Tibial artery (tissue), 4 donors: ENCODE data around the gene CLBA1.

Source experiments
- DNase-seq, 2 donors: peaks; one replicate each; pipeline ENCODE4 v3.0.0-alpha.2; 2019
- H3K27ac ChIP-seq, 2 donors: fragments of 200-600 bp; sonication (generic) in 1 of 2; 1 replicate in 1 of 2; 2 replicates in 1 of 2; pipeline ENCODE4 v1.5.1; 2018 to 2019; ENCODE audit warnings: mild to moderate bottlenecking in 1 of 2
- H3K27me3 ChIP-seq, 2 donors: fragments of 200-600 bp; sonication (generic) in 1 of 2; one replicate each; pipeline versions ENCODE4 v1.5.1 to v1.6.0; 2016 to 2019
- H3K36me3 ChIP-seq, 3 donors: fragments of 200-600 bp; sonication (generic) in 2 of 3; one replicate each; pipeline ENCODE4 v1.5.1; 2016 to 2019; ENCODE audit warnings: mild to moderate bottlenecking in 2 of 3
- H3K4me1 ChIP-seq, 4 donors: fragments of 200-600 bp; sonication (generic) in 2 of 4; 1 replicate in 3 of 4; 2 replicates in 1 of 4; pipeline ENCODE4 v1.5.1; 2016 to 2019
- H3K4me3 ChIP-seq, 2 donors: fragments of 200-600 bp; sonication (generic) in 1 of 2; 1 replicate in 1 of 2; 2 replicates in 1 of 2; pipeline ENCODE4 v1.5.1; 2018 to 2019; ENCODE audit warnings: mild to moderate bottlenecking in 2 of 2
- H3K9me3 ChIP-seq, 3 donors: fragments of 200-600 bp; sonication (generic) in 1 of 3; one replicate each; pipeline ENCODE4 v1.5.1; 2016 to 2019
- intact Hi-C: fragments of 100-400 bp; cut with DNase I; formaldehyde crosslinking; loops from one replicate; pipeline ENCODE4 v1.15.0; 2023; ENCODE audit warnings: low total_unique reads
- TF ChIP-seq, protein P1 (sequence below), 2 experiments: fragments of 200-600 bp in 1 of 2; fragments of 450-650 bp in 1 of 2; IDR thresholded peaks; one replicate each; pipeline ENCODE4 v1.5.1; 2017 to 2019; ENCODE audit warnings: antibody characterized with exemption in 2 of 2, mild to moderate bottlenecking in 1 of 2, moderate library complexity in 1 of 2

CLBA1 gene

DNA sequence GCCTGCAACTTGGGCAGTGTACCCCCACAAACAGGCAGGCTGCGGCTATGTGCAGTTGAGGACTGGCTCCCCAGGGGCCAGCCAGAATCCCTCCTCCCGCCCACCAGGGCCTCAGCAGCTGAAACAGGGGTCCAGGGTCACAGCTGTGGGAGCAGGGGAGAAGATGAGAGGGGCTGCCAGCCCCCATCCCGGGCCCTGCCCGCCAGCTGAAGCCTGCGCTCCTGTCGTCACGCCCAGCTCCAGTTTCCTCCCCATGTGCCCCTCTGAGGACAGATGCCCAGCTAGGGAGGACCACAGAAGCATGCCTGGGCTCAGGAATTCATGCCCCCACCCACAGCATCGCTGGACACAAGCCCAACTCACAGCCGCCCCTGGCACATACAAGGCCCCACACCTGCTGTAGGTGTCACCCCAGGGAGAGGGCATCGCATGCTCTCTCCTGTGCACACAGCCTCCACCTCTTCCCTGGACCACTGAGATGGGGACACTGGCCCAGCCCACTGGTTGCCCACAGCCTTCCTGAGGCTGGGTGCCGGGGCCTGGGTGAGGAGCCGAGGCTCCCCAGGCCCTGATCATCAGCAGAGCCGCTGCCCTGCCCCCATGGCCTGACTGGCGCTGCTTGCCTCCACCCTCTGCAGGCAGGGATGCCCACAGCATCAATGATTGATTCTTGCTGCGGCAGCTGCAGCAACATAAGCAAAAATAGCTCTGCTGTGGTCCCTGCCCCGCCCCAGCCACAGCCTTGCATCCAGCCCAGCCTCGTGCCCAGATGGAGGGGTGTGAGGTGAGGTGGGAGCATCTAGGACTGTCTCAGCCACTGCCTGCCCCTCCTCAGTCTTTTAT is 3.7 kb upstream of the CLBA1 start:
- no peaks in the 10 kb centered on the region for H3K36me3 ChIP-seq
- TF ChIP-seq, protein P1, sequence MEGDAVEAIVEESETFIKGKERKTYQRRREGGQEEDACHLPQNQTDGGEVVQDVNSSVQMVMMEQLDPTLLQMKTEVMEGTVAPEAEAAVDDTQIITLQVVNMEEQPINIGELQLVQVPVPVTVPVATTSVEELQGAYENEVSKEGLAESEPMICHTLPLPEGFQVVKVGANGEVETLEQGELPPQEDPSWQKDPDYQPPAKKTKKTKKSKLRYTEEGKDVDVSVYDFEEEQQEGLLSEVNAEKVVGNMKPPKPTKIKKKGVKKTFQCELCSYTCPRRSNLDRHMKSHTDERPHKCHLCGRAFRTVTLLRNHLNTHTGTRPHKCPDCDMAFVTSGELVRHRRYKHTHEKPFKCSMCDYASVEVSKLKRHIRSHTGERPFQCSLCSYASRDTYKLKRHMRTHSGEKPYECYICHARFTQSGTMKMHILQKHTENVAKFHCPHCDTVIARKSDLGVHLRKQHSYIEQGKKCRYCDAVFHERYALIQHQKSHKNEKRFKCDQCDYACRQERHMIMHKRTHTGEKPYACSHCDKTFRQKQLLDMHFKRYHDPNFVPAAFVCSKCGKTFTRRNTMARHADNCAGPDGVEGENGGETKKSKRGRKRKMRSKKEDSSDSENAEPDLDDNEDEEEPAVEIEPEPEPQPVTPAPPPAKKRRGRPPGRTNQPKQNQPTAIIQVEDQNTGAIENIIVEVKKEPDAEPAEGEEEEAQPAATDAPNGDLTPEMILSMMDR (IDR thresholded peaks at IDR 0.05): no peak
- no peaks in the 10 kb centered on the region for H3K27me3 ChIP-seq
- DNase-seq: peak in 1 of 2 donors; percentile 60
- H3K4me3 ChIP-seq: no peak overlapping the region
- H3K27ac ChIP-seq: no peak overlapping the region
- intact Hi-C loops: loop anchor here (5.0 to 10.0 kb wide), 2 partner anchors 110 to 513 kb away; partner anchors contain the start of gene TEDC1
- no peaks in the 10 kb centered on the region for H3K9me3 ChIP-seq
- H3K4me1 ChIP-seq: peaks cover 0 to 42% (median 28%) of the 10 kb centered on the region in 4 donors

DNA sequence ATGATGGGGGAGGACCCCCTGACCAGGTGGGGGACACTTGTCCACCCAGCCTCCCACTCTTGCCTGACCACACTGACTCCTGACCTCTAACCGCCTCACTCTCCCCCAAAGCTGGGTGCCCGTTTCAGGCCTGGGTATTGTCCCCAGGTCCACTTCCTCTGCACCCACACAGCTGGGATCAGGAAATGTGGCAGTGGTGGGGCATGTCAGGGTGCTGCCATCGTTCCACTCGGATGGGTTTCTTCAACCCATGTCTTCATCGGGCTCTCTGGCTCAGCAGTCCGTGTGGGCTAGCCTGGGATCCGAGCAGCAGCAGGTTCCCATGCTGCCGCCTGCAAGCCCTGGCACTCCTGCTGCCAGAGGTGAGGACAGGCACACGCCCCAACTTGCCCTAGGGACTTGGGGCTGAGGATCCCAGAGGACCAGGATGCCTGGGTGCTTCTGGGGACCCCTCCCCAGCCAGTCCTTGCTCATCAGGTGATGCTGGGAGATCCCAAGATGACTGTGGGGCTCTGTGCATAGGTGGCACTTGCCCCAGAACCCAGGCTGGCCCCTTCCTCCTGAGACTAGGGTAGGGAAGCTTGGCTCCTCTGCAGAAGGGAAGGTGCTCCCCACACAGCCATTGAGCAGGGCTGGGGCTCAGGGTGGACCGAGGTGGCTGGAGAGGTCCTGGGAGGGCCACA is 2.9 kb upstream of the CLBA1 start:
- intact Hi-C loops: loop anchor here (5.0 to 10.0 kb wide), 2 partner anchors 110 to 512 kb away; partner anchors contain the start of gene TEDC1
- Histone ChIP-seq H3K9me3 (no peaks in the 10 kb centered on the region), H3K4me1 (peaks cover 0 to 37% (median 20%) of the 10 kb centered on the region in 4 donors), H3K27me3 (no peaks in the 10 kb centered on the region), H3K4me3 (no peak overlapping the region), H3K36me3 (no peaks in the 10 kb centered on the region), H3K27ac (no peak overlapping the region)
- DNase-seq: peak in 1 of 2 donors; percentile 53
- TF ChIP-seq, protein P1 (IDR thresholded peaks at IDR 0.05): no peak

DNA sequence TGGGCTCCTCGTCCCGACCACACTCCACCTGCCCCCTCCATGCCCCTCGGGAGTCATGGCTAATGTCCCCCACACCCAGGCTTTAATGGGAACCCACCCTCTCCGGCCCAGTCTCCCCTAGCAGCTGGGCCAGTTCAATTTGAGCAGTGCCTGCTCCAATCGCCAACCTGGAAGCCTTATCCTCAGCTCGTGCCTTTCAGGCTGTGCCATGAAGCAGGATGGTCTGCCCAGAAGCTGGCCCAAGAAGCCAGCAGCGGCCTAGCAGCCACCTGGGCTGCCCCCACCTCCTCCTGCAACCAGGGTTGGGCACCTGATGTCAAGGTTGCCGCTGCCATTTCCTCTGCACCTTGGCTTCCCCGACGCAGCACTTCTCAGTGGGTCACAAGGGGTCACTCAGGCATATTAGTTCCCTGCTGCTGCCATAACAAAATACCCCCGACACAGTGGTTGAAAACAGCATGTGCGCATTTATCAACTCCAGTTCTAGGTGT is 2.3 kb upstream of the CLBA1 start:
- no peaks in the 10 kb centered on the region for H3K27me3 ChIP-seq
- H3K36me3 ChIP-seq: no peaks in the 10 kb centered on the region
- intact Hi-C loops: loop anchor here (5.0 to 10.0 kb wide), 2 partner anchors 109 to 512 kb away; partner anchors contain the start of gene TEDC1
- H3K4me1 ChIP-seq: peaks cover 0 to 31% (median 16%) of the 10 kb centered on the region in 4 donors
- no peaks in the 10 kb centered on the region for H3K9me3 ChIP-seq
- no peak overlapping the region for H3K27ac ChIP-seq
- TF ChIP-seq, protein P1 (IDR thresholded peaks at IDR 0.05): no peak
- no peak overlapping the region for H3K4me3 ChIP-seq
- DNase-seq: no peak

DNA sequence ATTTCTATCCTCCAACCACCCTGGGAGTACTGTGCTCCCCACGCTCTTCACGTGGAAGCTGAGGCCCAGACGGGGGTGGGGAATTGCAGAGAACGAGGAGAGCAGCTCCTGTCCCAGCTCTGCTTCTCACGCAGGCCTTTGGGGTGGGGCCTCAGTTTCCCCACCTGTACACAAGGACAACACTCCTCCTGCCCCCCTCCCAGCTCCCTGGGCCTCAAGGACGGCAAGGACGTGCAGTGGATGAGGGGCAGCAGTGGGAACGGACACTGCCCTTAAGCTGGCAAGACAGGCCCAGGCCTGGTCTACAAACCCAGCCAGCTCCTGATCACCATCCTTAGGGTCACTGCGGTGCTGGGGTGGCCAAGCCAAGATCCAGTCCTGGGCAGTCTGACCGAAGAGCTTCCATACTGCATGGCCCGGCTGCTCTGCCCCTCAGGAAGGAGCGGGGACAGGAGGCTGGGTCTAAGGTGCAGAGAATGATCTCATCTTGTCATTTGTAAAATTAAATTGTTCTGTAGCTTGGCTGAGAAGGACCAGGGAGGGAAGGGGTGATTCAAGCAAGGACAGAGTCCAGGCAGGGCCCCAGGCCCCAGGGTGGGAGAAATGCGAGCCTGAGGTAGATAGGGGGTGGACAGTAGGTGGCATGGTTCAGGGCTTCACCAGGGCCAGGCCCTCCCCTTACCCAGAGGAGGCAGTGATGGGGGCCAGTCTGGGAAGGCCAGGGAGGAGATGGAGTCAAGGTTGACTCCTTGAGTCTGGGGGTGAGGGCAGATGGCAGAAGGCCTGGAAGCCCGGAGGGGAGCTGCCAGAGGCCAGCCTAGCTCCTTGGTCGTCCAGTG is 1.3 kb upstream of the CLBA1 start:
- H3K4me1 ChIP-seq: peaks cover 0 to 21% (median 9%) of the 10 kb centered on the region in 4 donors
- peaks cover 0 to 2% (median 0%) of the 10 kb centered on the region in 3 donors for H3K36me3 ChIP-seq
- H3K4me3 ChIP-seq: no peak overlapping the region
- TF ChIP-seq, protein P1 (IDR thresholded peaks at IDR 0.05): no peak
- intact Hi-C loops: loop anchor here (5.0 to 10.0 kb wide), 2 partner anchors 108 to 511 kb away; partner anchors contain the start of gene TEDC1
- no peak for DNase-seq
- H3K27ac ChIP-seq: peak overlapping the region in 1 of 2 donors; percentile 82
- H3K27me3 ChIP-seq: no peaks in the 10 kb centered on the region
- no peaks in the 10 kb centered on the region for H3K9me3 ChIP-seq
